ENCODE data around the gene KRT20. TPM values are rescaled to one million over a fixed set of nuclear protein-coding genes. Genes with fewer than 3 reads are reported as not detected.

KRT20 gene
- total RNA-seq, 1 experiment from 2014 or later, result 0.18 TPM

GRCh38 chr17:40857535-40857934 is 27.5 kb downstream of the KRT20 start:
- ChIA-PET CTCF (interaction anchor here (1.0 kb wide), 2 partner anchors 44 to 691 kb away, joined by 6 to 8 read pairs; no protein-coding TSS in a partner anchor), POLR2A (ENCODE audit: unreplicated experiment) (no interaction called here)
- Histone ChIP-seq H3K9me2 (replicated peaks; ENCODE audit: low read length) (no peaks in the 10 kb centered on the region), H4K20me1 (ENCODE audit: low read length) (no peaks in the 10 kb centered on the region), H3K79me2 (ENCODE audit: low read length) (no peaks in the 10 kb centered on the region), H3K27ac (ENCODE audit: low read length) (peak overlapping the region; percentile 22), H3K4me2 (ENCODE audit: low read length) (no peak overlapping the region), H3K9ac (ENCODE audit: low read length) (0 out of 2 replicates have a peak overlapping the region, but pooled peaks have one; percentile 9), H3K4me3 (ENCODE audit: low read length) (no peak overlapping the region), H3K9me3 (ENCODE audit: low read length) (no peaks in the 10 kb centered on the region), H2AFZ (ENCODE audit: low read length) (no peak overlapping the region), H3K27me3 (ENCODE audit: low read length) (no peaks in the 10 kb centered on the region), H3F3A (ENCODE audit: low read length, unreplicated experiment) (no peaks in the 10 kb centered on the region), H3K4me1 (ENCODE audit: insufficient read depth, low read length) (peaks cover 31% of the 10 kb centered on the region), H3K36me3 (ENCODE audit: low read depth, low read length) (no peaks in the 10 kb centered on the region)
- intact Hi-C loops (cut with micrococcal nuclease), result loop anchor here (1.0 to 10.0 kb wide), 5 partner anchors 46 to 807 kb away; no protein-coding TSS in a partner anchor
- TF ChIP-seq EZH2 (IDR thresholded peaks at IDR 0.05; ENCODE audit: low read length, unreplicated experiment) (no peak), EZH2phosphoT487 (IDR thresholded peaks at IDR 0.05; ENCODE audit: borderline replicate concordance, low read length) (no peak)
- TF ChIP-seq, protein P1, sequence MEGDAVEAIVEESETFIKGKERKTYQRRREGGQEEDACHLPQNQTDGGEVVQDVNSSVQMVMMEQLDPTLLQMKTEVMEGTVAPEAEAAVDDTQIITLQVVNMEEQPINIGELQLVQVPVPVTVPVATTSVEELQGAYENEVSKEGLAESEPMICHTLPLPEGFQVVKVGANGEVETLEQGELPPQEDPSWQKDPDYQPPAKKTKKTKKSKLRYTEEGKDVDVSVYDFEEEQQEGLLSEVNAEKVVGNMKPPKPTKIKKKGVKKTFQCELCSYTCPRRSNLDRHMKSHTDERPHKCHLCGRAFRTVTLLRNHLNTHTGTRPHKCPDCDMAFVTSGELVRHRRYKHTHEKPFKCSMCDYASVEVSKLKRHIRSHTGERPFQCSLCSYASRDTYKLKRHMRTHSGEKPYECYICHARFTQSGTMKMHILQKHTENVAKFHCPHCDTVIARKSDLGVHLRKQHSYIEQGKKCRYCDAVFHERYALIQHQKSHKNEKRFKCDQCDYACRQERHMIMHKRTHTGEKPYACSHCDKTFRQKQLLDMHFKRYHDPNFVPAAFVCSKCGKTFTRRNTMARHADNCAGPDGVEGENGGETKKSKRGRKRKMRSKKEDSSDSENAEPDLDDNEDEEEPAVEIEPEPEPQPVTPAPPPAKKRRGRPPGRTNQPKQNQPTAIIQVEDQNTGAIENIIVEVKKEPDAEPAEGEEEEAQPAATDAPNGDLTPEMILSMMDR (conservative IDR thresholded peaks at IDR 0.05; ENCODE audit: low read depth, low read length), result no peak
- DNase-seq (no peak), ATAC-seq (no peak)
- no TSS peak for BruUV-seq (replicated peaks)

DNA sequence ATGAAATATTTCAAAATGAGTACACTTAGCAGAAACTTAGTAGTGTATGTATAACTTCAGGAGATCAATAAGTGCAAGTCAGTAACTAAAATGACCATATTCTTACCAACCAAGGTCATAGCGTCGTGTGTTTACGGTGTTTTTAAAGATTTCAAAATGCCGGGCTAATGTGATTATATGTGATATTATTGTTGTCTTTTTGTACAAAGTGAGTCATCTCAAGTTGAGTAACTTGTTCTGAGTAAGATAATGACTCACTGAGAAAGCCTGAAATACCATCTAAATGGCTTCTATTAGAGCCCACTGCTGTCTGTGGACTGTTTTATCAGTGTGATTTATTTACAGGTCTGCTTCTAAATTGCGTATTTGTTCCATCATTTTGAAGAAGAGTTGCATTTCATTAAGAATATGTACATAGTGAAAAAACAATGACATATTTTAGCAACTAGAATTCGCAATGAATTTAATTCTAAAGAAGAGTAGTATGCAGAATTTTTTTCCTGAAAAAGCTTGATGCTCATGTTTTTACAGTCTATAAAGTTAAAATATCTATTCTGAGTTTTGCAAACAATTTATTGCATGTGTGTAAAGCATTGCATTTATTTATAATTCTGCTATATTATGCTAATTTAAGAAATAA is 30.7 kb downstream of the KRT20 start:
- H3K27me3 ChIP-seq (ENCODE audit: low read length), result no peaks in the 10 kb centered on the region
- H2AFZ ChIP-seq (ENCODE audit: low read length), result 0 out of 2 replicates have a peak overlapping the region, but pooled peaks have one; percentile 45
- ChIA-PET POLR2A (ENCODE audit: unreplicated experiment) (no interaction called here), CTCF (no interaction called here)
- peaks cover 51% of the 10 kb centered on the region for H3K4me1 ChIP-seq (ENCODE audit: insufficient read depth, low read length)
- H3K9me2 ChIP-seq (replicated peaks; ENCODE audit: low read length), result no peaks in the 10 kb centered on the region
- H3K4me3 ChIP-seq (ENCODE audit: low read length), result no peak overlapping the region
- H4K20me1 ChIP-seq (ENCODE audit: low read length), result no peaks in the 10 kb centered on the region
- no peaks in the 10 kb centered on the region for H3K36me3 ChIP-seq (ENCODE audit: low read depth, low read length)
- H3K79me2 ChIP-seq (ENCODE audit: low read length), result no peaks in the 10 kb centered on the region
- DNase-seq (peak; percentile 84), ATAC-seq (peak; percentile 81)
- no peak overlapping the region for H3K9ac ChIP-seq (ENCODE audit: low read length)
- no peaks in the 10 kb centered on the region for H3F3A ChIP-seq (ENCODE audit: low read length, unreplicated experiment)
- BruUV-seq (replicated peaks), result no TSS peak
- TF ChIP-seq, protein P1 (conservative IDR thresholded peaks at IDR 0.05; ENCODE audit: low read depth, low read length), result no peak
- TF ChIP-seq EZH2 (IDR thresholded peaks at IDR 0.05; ENCODE audit: low read length, unreplicated experiment) (no peak), EZH2phosphoT487 (IDR thresholded peaks at IDR 0.05; ENCODE audit: borderline replicate concordance, low read length) (no peak)
- H3K9me3 ChIP-seq (ENCODE audit: low read length), result no peaks in the 10 kb centered on the region
- peak overlapping the region; percentile 29 for H3K4me2 ChIP-seq (ENCODE audit: low read length)
- H3K27ac ChIP-seq (ENCODE audit: low read length), result peak overlapping the region; percentile 64
- intact Hi-C loops (cut with micrococcal nuclease), result loop anchor here (2.0 to 10.0 kb wide), 2 partner anchors 51 to 811 kb away; no protein-coding TSS in a partner anchor

GRCh38 chr17:40852364-40852763 is 32.7 kb downstream of the KRT20 start:
- Histone ChIP-seq H3F3A (ENCODE audit: low read length, unreplicated experiment) (no peaks in the 10 kb centered on the region), H3K27me3 (ENCODE audit: low read length) (no peaks in the 10 kb centered on the region), H3K4me3 (ENCODE audit: low read length) (no peak overlapping the region), H4K20me1 (ENCODE audit: low read length) (no peaks in the 10 kb centered on the region), H3K9ac (ENCODE audit: low read length) (no peak overlapping the region), H3K4me2 (ENCODE audit: low read length) (no peak overlapping the region), H3K27ac (ENCODE audit: low read length) (no peak overlapping the region), H3K4me1 (ENCODE audit: insufficient read depth, low read length) (peaks cover 44% of the 10 kb centered on the region), H3K9me2 (replicated peaks; ENCODE audit: low read length) (no peaks in the 10 kb centered on the region), H3K36me3 (ENCODE audit: low read depth, low read length) (no peaks in the 10 kb centered on the region), H2AFZ (ENCODE audit: low read length) (no peak overlapping the region), H3K79me2 (ENCODE audit: low read length) (no peaks in the 10 kb centered on the region), H3K9me3 (ENCODE audit: low read length) (no peaks in the 10 kb centered on the region)
- DNase-seq (no peak), ATAC-seq (no peak)
- ChIA-PET POLR2A (ENCODE audit: unreplicated experiment) (no interaction called here), CTCF (interaction anchor here (1.4 kb wide), 1 partner anchor 48 kb away, joined by 3 read pairs; no protein-coding TSS in a partner anchor)
- intact Hi-C loops (cut with micrococcal nuclease), result loop anchor here (10.0 kb wide), 1 partner anchor 812 kb away; no protein-coding TSS in a partner anchor
- BruUV-seq (replicated peaks), result no TSS peak
- TF ChIP-seq EZH2phosphoT487 (IDR thresholded peaks at IDR 0.05; ENCODE audit: borderline replicate concordance, low read length) (no peak), EZH2 (IDR thresholded peaks at IDR 0.05; ENCODE audit: low read length, unreplicated experiment) (no peak)
- TF ChIP-seq, protein P1 (conservative IDR thresholded peaks at IDR 0.05; ENCODE audit: low read depth, low read length), result no peak
